HepG2 (cell line): ENCODE measurements around the gene TBC1D14. TPM values are rescaled to one million over a fixed set of nuclear protein-coding genes. Genes with fewer than 3 reads are reported as not detected.
A peak's percentile ranks its signal among the peaks of the same experiment; 100 is the strongest.

ENCODE experiments used
- ATAC-seq: fragments of 200-7000 bp; cut with Tn5 transposase; 3 replicates; pipeline ENCODE4 v1.9.1; 2020; ENCODE audit warnings: mild to moderate bottlenecking, moderate library complexity
- BruUV-seq: library from RNA; stranded (reverse); fragments of 400-500 nt; replicated peaks from 2 replicates; lab custom pipeline; 2021; lab: Mats Ljungman, UMichigan
- CTCF ChIA-PET: fragments of 300-600 bp; formaldehyde crosslinking; extraction: SDS; loops from one replicate; lab custom pipeline; 2021; ENCODE audit warnings: low total read pairs, inconsistent platforms, low intra/inter-chr PET ratio; lab: Yijun Ruan, JAX
- POLR2A ChIA-PET: fragments of 350-600 bp; sonication (Branson Sonifier 250); formaldehyde crosslinking; loops from one replicate; lab custom pipeline; 2020; ENCODE audit warnings: antibody characterized with exemption, inconsistent platforms; lab: Yijun Ruan, JAX
- DNase-seq: peaks from one replicate; pipeline ENCODE4 v3.0.0-alpha.2; 2015; ENCODE audit warnings: low spot score
- FAIRE-seq: peaks from 3 replicates; lab custom pipeline; 2011; peaks lifted over from hg19 to GRCh38; lab: Jason Lieb, UNC
- H2AFZ ChIP-seq: one replicate; pipeline ENCODE4 v1.6.1; 2011; ENCODE audit warnings: low read length, inconsistent platforms
- H3K27ac ChIP-seq: fragments of 300-600 bp; 3 replicates; pipeline ENCODE4 v1.8.0; 2011; ENCODE audit warnings: mixed run types, mild to moderate bottlenecking, mixed read lengths, low read length, inconsistent platforms; ENCODE audit not compliant: insufficient read depth; ENCODE audit errors: extremely low read length
- H3K27me3 ChIP-seq, 2 experiments: fragments of 200-600 bp in 1 of 2; 2 replicates in 1 of 2; 3 replicates in 1 of 2; pipeline versions ENCODE4 v1.6.0 to v1.8.0; 2011; ENCODE audit warnings: low read length in 2 of 2, mild to moderate bottlenecking in 2 of 2, moderate library complexity in 2 of 2, inconsistent platforms in 1 of 2; ENCODE audit not compliant: insufficient read depth in 2 of 2, control insufficient read depth in 1 of 2
- H3K36me3 ChIP-seq, 2 experiments: fragments of 200-600 bp in 1 of 2; replicated peaks in 1 of 2; 2 replicates in 1 of 2; 3 replicates in 1 of 2; pipeline versions ENCODE4 v1.5.1 to v1.8.0; 2011; ENCODE audit warnings: low read length in 2 of 2, inconsistent platforms in 1 of 2; ENCODE audit not compliant: insufficient read depth in 2 of 2, control insufficient read depth in 1 of 2
- H3K4me1 ChIP-seq: 2 replicates; pipeline ENCODE4 v1.5.1; 2012; ENCODE audit warnings: low read length, inconsistent platforms; ENCODE audit not compliant: insufficient read depth
- H3K4me2 ChIP-seq: 2 replicates; pipeline ENCODE4 v1.6.0; 2011; ENCODE audit warnings: low read depth, low read length, inconsistent platforms
- H3K4me3 ChIP-seq, 3 experiments: fragments of 200-600 bp in 1 of 3; sonication (generic), shearing (Covaris generic) in 1 of 3; replicated peaks in 1 of 3; 2 replicates each; pipeline ENCODE4 v1.5.1; 2011 to 2016; ENCODE audit warnings: low read length in 3 of 3, inconsistent platforms in 2 of 3, low read depth in 2 of 3, mild to moderate bottlenecking in 2 of 3, control low read depth in 1 of 3, mixed read lengths in 1 of 3; ENCODE audit not compliant: insufficient read depth in 1 of 3
- H3K79me2 ChIP-seq: one replicate; pipeline ENCODE4 v1.6.1; 2011; ENCODE audit warnings: low read length, inconsistent platforms; ENCODE audit not compliant: insufficient read depth
- H3K9ac ChIP-seq: 2 replicates; pipeline ENCODE4 v1.6.0; 2011; ENCODE audit warnings: mild to moderate bottlenecking, low read depth, low read length, inconsistent platforms; ENCODE audit not compliant: insufficient read depth
- H3K9me3 ChIP-seq: 2 replicates; pipeline ENCODE4 v1.5.1; 2012; ENCODE audit warnings: mild to moderate bottlenecking, low read length
- H4K20me1 ChIP-seq: 2 replicates; pipeline ENCODE4 v1.6.0; 2011; ENCODE audit warnings: inconsistent platforms, mild to moderate bottlenecking, low read length, moderate library complexity; ENCODE audit not compliant: insufficient read depth
- BRD4 ChIP-seq: sonication (generic); formaldehyde crosslinking; IDR thresholded peaks from 2 replicates; pipeline ENCODE4 v1.4.0; 2020; ENCODE audit warnings: missing genetic modification reagents
- RBM22 ChIP-seq: fragments of 200-400 bp; formaldehyde crosslinking; optimal IDR thresholded peaks from 2 replicates; pipeline ENCODE3; 2017; ENCODE audit warnings: mild to moderate bottlenecking, low read length, moderate library complexity
- TRIM22 ChIP-seq: fragments of 450-650 bp; IDR thresholded peaks from 2 replicates; pipeline ENCODE4 v1.6.1; 2017
- ZNF562 ChIP-seq: sonication (generic); formaldehyde crosslinking; IDR thresholded peaks from 2 replicates; pipeline ENCODE4 v1.8.0; 2022; ENCODE audit warnings: missing genetic modification reagents, borderline replicate concordance
- ZNF629 ChIP-seq: sonication (generic); formaldehyde crosslinking; conservative IDR thresholded peaks from 2 replicates; pipeline ENCODE4 v1.5.0; 2020; ENCODE audit warnings: missing genetic modification reagents
- WGBS: methylation state at CpG from one replicate; pipeline ENCODE4 v1.1.6; 2017; ENCODE audit warnings: low lambda C conversion rate; 5-methylcytosine and 5-hydroxymethylcytosine counted together
- in situ Hi-C: cut with HindIII; loops from 2 replicates; pipeline ENCODE4 v1.10.0; 2017; ENCODE audit warnings: low pct_unique_long_range_greater_than_20kb; ENCODE audit not compliant: extremely low pct_ligation_motif_present
- intact Hi-C: fragments of 100-400 bp; cut with micrococcal nuclease; formaldehyde crosslinking; loops from one replicate; pipeline ENCODE4 v1.10.0; 2022; ENCODE audit not compliant: unreplicated experiment
- polyA plus RNA-seq, 8 experiments: library from polyadenylated mRNA; depleted of rRNA in 3 of 8; stranded (reverse) in 7 of 8; unstranded in 1 of 8; fragments of >200 nt; fragmentation: Illumina TruSeq in 4 of 8; extraction: Trizol in 4 of 8; gene quantifications; 2 replicates each; pipeline versions ENCODE4 v1.2.1 to v1.2.3, GENCODE V29; 2011 to 2016; ENCODE audit warnings: low read depth in 4 of 8, missing spikeins in 1 of 8, mixed read lengths in 1 of 8; ENCODE audit not compliant: insufficient read depth in 1 of 8
- total RNA-seq, 5 experiments: library from RNA; depleted of rRNA; stranded (reverse); fragments of >200 nt; fragmentation: Illumina TruSeq; extraction: Trizol; gene quantifications; 2 replicates each; pipeline ENCODE4 v1.2.3, GENCODE V29; 2016; ENCODE audit warnings: low read depth in 1 of 5

The TBC1D14 gene
- total and polyA plus RNA-seq, 2 of the 13 experiments (the other 11 are each of a cell fraction or from before 2014, with no cell fraction given): 29.5 to 46.5 TPM

GRCh38 chr4:6984612-6985425 lies 75.2 kb downstream of the TBC1D14 start:
- intact Hi-C loops (loop anchor here (5.0 kb wide), 1 partner anchor 82 kb away; the partner anchor contains the start of gene GRPEL1), in situ Hi-C loops (no loop called here)
- Histone ChIP-seq H3K27me3 (no peaks in the 10 kb centered on the region; a peak in 1 of 5 replicates), H3K79me2 (peaks cover 52% of the 10 kb centered on the region), H3K27ac (no peak overlapping the region)
- DNase-seq: no peak
- no peak for TF ChIP-seq ZNF562 (CRISPR knock-in tag)
- TF ChIP-seq BRD4: no peak
- TF ChIP-seq TRIM22: no peak
- peak; percentile 63 for TF ChIP-seq ZNF629
- peak; percentile 53 for TF ChIP-seq RBM22
- TF ChIP-seq, all 625 proteins: peak for 2
- POLR2A ChIA-PET: interaction anchor here (1.0 to 1.3 kb wide), 4 partner anchors 50 to 93 kb away, joined by 3 to 4 read pairs (median 3); partner anchors contain the start of gene GRPEL1
- no TSS peak for BruUV-seq
- no peak overlapping the region for H2AFZ ChIP-seq
- 39% methylated on average over 12 of the region's 13 CpGs for WGBS
- ATAC-seq: no peak; the same call in 2 of the 3 replicates
- CTCF ChIA-PET: no interaction called here
- peak overlapping the region; percentile 96 for H3K4me2 ChIP-seq
- H4K20me1 ChIP-seq: peaks cover 36% of the 10 kb centered on the region
- peak; percentile 37 for FAIRE-seq
- H3K4me1 ChIP-seq: peaks cover 53% of the 10 kb centered on the region
- H3K36me3 ChIP-seq: peaks cover 0 to 5% of the 10 kb centered on the region in 2 experiments; a peak in 2 of 5 replicates
- H3K9ac ChIP-seq: 0 out of 2 replicates have a peak overlapping the region, but pooled peaks have one; percentile 4
- H3K4me3 ChIP-seq: peak overlapping the region in 2 of 3 experiments; percentile 1 to 82; a peak in 2 of 6 replicates
- no peaks in the 10 kb centered on the region for H3K9me3 ChIP-seq
